ENCODE data around the gene MYO16. TPM values are rescaled to one million over a fixed set of nuclear protein-coding genes. Genes with fewer than 3 reads are reported as not detected.
A peak's percentile ranks its signal among the peaks of the same experiment; 100 is the strongest.

MYO16 gene
- polyA plus RNA-seq, 1 experiment, result not detected

- CTCF ChIA-PET, result no interaction called here
- peak; percentile 62 for DNase-seq (ENCODE audit: low read depth)
- no peak for TF ChIP-seq CTCF (IDR thresholded peaks at IDR 0.05; ENCODE audit: insufficient read depth, low read depth, low read length)
- H3K4me3 ChIP-seq (ENCODE audit: low read depth, low read length), result no peak overlapping the region
- no peaks in the 10 kb centered on the region for H3K36me3 ChIP-seq (ENCODE audit: control insufficient read depth, insufficient read depth, low read length)
- POLR2A ChIA-PET, result no interaction called here
- no peaks in the 10 kb centered on the region for H3K27me3 ChIP-seq (ENCODE audit: control insufficient read depth, insufficient read depth, low read length)
Measured at GRCh38 chr13:108944760-108945159, 315.3 kb downstream of the MYO16 start.

GRCh38 chr13:108947551-108948030, 318.2 kb downstream of the MYO16 start:
- TF ChIP-seq CTCF (IDR thresholded peaks at IDR 0.05; ENCODE audit: insufficient read depth, low read depth, low read length), result no peak
- no peaks in the 10 kb centered on the region for H3K36me3 ChIP-seq (ENCODE audit: control insufficient read depth, insufficient read depth, low read length)
- H3K4me3 ChIP-seq (ENCODE audit: low read depth, low read length), result no peak overlapping the region
- CTCF ChIA-PET, result interaction anchor here (0.7 to 1.4 kb wide), 2 partner anchors 15 to 30 kb away, joined by 3 to 5 read pairs; no protein-coding TSS in a partner anchor
- POLR2A ChIA-PET, result no interaction called here
- no peaks in the 10 kb centered on the region for H3K27me3 ChIP-seq (ENCODE audit: control insufficient read depth, insufficient read depth, low read length)
- peak; percentile 96 for DNase-seq (ENCODE audit: low read depth)

- ChIA-PET POLR2A (no interaction called here), CTCF (interaction anchor here (0.7 kb wide), 1 partner anchor 31 kb away, joined by 3 read pairs; no protein-coding TSS in a partner anchor)
- TF ChIP-seq CTCF (IDR thresholded peaks at IDR 0.05; ENCODE audit: insufficient read depth, low read depth, low read length), result no peak
- H3K27me3 ChIP-seq (ENCODE audit: control insufficient read depth, insufficient read depth, low read length), result no peaks in the 10 kb centered on the region
- no peaks in the 10 kb centered on the region for H3K36me3 ChIP-seq (ENCODE audit: control insufficient read depth, insufficient read depth, low read length)
- no peak for DNase-seq (ENCODE audit: low read depth)
- no peak overlapping the region for H3K4me3 ChIP-seq (ENCODE audit: low read depth, low read length)
Measured at GRCh38 chr13:108948251-108948671, 318.9 kb downstream of the MYO16 start.

- DNase-seq (ENCODE audit: low read depth), result no peak
- TF ChIP-seq CTCF (IDR thresholded peaks at IDR 0.05; ENCODE audit: insufficient read depth, low read depth, low read length), result no peak
- POLR2A ChIA-PET, result no interaction called here
- Histone ChIP-seq H3K36me3 (ENCODE audit: control insufficient read depth, insufficient read depth, low read length) (no peaks in the 10 kb centered on the region), H3K27me3 (ENCODE audit: control insufficient read depth, insufficient read depth, low read length) (0 out of 2 replicates have a peak, but pooled peaks cover 2% of the 10 kb centered on the region), H3K4me3 (ENCODE audit: low read depth, low read length) (no peak overlapping the region)
- CTCF ChIA-PET, result interaction anchor here (0.9 to 1.3 kb wide), 3 partner anchors 9 to 11 kb away, joined by 3 to 7 read pairs (median 4); no protein-coding TSS in a partner anchor
Measured at GRCh38 chr13:108950333-108951010, 321.1 kb downstream of the MYO16 start.

- TF ChIP-seq CTCF (IDR thresholded peaks at IDR 0.05; ENCODE audit: insufficient read depth, low read depth, low read length), result no peak
- POLR2A ChIA-PET, result no interaction called here
Measured at GRCh38 chr13:108955741-108956140, 326.3 kb downstream of the MYO16 start.

More at GRCh38 chr13:108955741-108956140, 326.3 kb downstream of the MYO16 start:
- DNase-seq (ENCODE audit: low read depth), result no peak
- H3K27me3 ChIP-seq (ENCODE audit: control insufficient read depth, insufficient read depth, low read length), result 0 out of 2 replicates have a peak, but pooled peaks cover 2% of the 10 kb centered on the region
- H3K4me3 ChIP-seq (ENCODE audit: low read depth, low read length), result no peak overlapping the region
- CTCF ChIA-PET, result interaction anchor here (0.8 to 1.4 kb wide), 3 partner anchors 20 to 512 kb away, joined by 3 to 5 read pairs (median 3); no protein-coding TSS in a partner anchor
- no peaks in the 10 kb centered on the region for H3K36me3 ChIP-seq (ENCODE audit: control insufficient read depth, insufficient read depth, low read length)

Measured in BJ (cell line).